ENCODE results near the gene ALDH2.
A peak's percentile ranks its signal among the peaks of the same experiment; 100 is the strongest.
"Not testable (repeated sequence)": the region's sequence is repeated elsewhere in the genome, so short reads cannot be mapped to it uniquely, and the experiment has no call there.

The ALDH2 gene

DNA sequence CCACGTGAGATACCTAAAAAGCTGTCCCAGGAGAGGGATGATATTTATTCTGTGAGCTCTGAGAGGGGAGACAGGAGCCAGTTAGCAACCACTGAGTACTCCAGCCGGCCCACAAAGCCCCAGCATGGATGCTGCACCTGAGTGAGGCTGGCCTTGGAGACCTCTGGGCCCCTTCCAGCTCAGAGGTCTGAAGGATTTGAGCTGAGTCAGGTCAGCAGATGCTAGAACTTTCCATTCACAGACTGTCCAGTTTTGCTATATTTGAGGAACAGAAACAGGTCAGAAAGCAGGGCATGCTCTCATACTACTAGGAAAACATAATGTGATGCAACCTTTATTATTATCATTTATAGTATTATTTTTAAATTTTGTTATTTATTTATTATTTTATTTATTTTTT, 60.3 kb downstream of the ALDH2 start:
- DNase-seq (ENCODE audit: low read depth) = no peak

DNA sequence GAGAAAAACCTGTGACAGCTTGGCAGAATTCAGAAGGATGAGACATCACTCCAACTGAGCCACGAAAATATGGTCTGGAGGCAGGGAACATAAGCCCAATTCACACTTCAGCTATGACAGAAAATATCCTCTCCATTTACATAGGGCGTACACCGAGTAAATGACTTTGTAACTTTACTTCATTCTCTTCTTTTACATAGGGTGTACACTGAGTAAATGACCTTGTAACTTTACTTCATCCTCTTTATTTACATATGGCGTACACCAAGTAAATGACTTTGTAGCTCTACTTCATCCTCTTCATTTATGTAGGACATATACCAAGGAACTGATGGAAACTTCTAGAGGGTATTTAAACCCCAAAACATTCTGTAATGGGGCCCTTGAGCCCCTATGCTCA, 61.2 kb downstream of the ALDH2 start:
- no peak for DNase-seq (ENCODE audit: low read depth)

GRCh38 chr12:111828338-111828979, 61.7 kb downstream of the ALDH2 start:
- DNase-seq (ENCODE audit: low read depth) = no peak

- DNase-seq (ENCODE audit: low read depth) = not testable (repeated sequence)
These were observed 62.9 kb downstream of the ALDH2 start for GRCh38 chr12:111829635-111830034.

- not testable (repeated sequence) for DNase-seq (ENCODE audit: low read depth)
These were observed 68.1 kb downstream of the ALDH2 start for GRCh38 chr12:111834740-111835386.

GRCh38 chr12:111835531-111836181, 68.9 kb downstream of the ALDH2 start:
- DNase-seq (ENCODE audit: low read depth) = not testable (repeated sequence)

DNA sequence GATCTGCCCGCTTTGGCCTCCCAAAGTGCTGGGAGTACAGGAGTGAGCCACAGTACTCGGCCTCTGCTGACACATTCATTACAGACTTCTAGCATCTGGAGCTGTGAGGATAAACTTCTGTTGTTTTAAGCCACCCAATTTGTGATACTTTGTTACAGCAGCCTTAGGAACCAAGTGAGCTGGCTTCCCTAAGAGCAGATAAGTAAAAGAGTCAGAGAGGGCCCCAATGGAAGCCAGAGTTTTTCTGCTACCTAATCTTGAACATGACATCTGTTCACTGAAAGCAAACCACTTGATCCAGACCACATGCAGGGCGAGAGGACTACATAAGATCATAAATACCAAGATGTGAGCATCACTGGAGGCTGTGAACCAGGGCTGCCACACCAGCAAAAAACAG, 71.6 kb downstream of the ALDH2 start:
- no peak for DNase-seq (ENCODE audit: low read depth)

GRCh38 chr12:111840807-111841206, 74.1 kb downstream of the ALDH2 start:
- DNase-seq (ENCODE audit: low read depth) = no peak

DNA sequence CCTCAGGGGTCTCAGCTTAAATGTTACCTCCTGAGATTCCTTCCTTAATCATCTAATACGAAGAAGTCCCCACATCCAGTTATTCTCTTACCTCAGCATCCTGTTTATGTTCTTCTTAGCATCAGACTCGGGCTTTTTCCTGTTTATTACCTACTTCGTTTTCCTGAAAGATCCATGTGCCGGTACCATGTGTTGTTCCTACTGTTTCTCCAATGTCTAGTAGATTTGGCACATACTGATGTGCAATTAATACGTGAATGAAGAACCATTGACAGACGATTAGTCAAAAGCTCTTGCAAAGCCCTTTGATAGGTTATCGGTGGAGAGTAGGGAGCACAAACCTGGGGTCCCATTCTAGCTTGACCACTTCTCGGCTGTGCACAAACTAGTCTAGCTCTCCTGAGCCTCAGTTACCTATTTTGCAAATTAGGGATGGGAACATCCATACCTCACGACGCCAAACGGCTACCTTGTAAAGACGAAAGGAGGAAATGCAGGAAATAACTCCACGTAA, 74.6 kb downstream of the ALDH2 start:
- no peak for DNase-seq (ENCODE audit: low read depth)

DNA sequence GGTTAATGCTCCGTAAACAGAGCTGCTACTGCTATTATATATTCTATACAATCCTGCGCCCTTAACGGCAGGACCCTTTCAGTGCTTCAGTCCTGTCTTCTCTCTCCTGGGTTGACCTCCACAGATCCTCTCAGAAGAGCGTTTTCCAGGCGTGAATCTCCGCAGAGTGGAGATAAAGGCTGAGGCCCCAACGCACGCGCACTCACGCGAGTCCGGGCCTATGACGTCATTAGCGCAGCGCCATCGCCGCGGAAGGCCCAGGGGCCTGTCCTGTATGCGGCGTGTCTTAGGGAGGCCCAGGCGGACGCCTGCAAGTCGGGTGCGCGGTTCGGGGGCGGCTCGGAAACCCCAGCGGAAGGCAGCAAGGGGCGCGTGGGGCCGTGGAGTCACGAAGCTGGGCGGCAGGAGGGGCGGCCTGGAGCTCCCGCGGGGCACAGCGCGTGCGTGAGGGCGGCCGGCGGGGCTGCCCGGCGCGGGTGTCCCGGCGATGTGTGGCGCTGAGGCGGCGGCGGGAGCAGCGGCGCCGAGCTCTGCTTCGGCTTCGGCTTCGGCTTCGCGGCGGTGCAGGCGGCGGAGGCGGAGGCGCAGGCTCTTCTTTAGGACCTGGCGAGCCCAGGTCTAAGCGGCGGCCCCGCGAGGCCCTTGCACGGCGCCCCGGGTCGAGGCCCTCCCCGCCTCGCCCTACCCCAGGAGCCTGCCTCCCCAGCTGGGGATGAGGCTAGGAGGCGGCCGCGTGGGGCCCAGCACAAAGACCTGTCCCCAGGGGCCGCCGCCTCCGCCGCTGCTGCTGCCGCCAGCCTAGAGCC, 75.2 kb downstream of the ALDH2 start, which contains the start of gene MAPKAPK5:
TSS of gene MAPKAPK5 (plus strand) at position 479 of the 806 bp plus-strand sequence. CDS start 506 bp downstream, outside the sequence.
- DNase-seq (ENCODE audit: low read depth) = peak; percentile 96

DNA sequence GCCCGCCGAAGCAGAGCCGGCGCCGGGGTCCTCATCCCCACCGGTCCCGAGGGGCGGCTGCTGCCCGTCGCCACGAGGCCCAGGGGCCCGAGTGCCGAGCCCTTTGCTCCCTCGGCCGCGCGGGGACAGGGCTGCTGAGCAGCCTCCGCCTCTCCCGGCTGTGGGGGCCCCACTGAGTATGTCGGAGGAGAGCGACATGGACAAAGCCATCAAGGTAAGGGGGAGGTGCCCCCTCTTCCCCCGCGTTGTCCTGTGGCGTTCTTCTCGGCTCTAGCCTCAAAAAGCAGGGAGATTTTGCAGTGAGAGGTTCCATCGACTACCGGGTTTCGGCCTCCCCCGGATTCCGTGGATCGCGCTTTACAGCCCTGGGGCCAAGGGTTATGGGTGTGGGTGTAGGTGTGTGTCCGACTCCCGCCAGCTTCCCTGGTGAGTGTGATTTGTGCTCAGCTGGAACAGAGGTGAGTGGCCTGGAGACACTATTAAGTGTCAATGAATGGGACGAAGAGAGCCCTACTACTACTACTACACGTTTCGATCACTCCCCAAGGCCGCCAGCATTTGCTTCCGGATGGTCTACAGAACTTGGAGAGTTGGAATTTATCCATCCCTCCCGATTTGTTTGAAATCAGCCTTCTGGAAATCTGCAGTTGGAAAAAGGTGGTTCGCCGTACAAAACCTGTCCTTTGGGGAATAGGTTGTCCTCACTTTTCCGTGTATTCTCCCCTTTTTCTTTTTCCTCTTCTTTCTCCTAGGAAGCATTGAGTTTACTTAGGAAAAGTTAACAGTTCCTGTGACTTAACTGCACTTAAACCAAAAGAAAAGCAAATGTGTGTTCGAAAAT, 76.0 kb downstream of the ALDH2 start:
- DNase-seq (ENCODE audit: low read depth) = no peak

GRCh38 chr12:111846016-111846415, 79.3 kb downstream of the ALDH2 start:
- DNase-seq (ENCODE audit: low read depth) = no peak

DNA sequence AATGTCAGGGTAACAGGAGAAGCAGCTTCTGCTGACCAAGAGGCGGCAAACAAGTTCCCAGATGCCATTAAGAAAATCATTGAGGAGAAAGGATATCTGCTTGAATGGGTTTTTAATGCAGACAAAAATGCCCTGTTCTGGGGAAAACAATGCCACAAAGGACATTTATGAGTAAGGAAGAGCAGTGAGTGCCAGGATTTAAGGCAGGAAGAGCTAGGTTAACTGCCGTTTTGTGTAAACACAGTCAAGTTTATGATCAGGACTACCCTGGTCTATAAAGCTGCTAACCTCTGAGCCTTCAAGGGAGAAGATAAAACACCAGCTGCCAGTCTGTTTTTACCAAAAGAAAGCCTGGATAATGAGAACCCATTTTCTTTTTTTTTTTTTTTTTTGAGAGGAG, 83.8 kb downstream of the ALDH2 start:
- DNase-seq (ENCODE audit: low read depth) = no peak

GRCh38 chr12:111858186-111858585, 91.5 kb downstream of the ALDH2 start:
- no peak for DNase-seq (ENCODE audit: low read depth)

DNA sequence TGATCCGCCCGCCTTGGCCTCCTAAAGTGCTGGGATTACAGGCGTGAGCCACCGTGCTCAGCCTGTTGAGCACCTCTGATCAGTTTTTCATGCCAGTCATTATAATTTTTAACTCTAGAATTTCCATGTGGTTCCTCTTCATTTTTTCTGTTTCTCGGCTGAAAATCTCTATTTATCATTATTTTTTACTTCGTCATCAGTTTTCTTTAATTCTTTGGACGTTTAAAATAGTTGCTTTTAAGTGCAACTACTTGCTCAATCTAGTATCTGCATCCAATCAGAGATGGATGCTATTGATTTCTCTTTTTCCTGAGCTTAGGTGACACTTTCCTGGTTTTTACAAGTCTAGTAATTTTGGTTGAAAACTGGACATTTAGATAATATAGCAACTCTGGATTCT, 92.0 kb downstream of the ALDH2 start:
- no peak for DNase-seq (ENCODE audit: low read depth)

GRCh38 chr12:111864913-111865312, 98.2 kb downstream of the ALDH2 start:
- no peak for DNase-seq (ENCODE audit: low read depth)
